B cell (primary cell): ENCODE measurements around the gene ITGB2. TPM values are rescaled to one million over a fixed set of nuclear protein-coding genes. Genes with fewer than 3 reads are reported as not detected.

Experiments
- ATAC-seq: fragments of 200-7000 bp; cut with Tn5 transposase; one replicate; pipeline ENCODE4 v1.10.0; 2021; ENCODE audit warnings: low read depth, mild to moderate bottlenecking, moderate number of reproducible peaks, moderate library complexity
- CTCF ChIA-PET: fragments of 350-600 bp; sonication (Branson Sonifier 250); formaldehyde crosslinking; loops from one replicate; lab custom pipeline; 2021; ENCODE audit warnings: antibody characterized with exemption, inconsistent platforms; lab: Charles Lee
- POLR2A ChIA-PET: fragments of 350-600 bp; sonication (Branson Sonifier 250); formaldehyde crosslinking; loops from one replicate; lab custom pipeline; 2021; ENCODE audit warnings: antibody characterized with exemption; lab: Charles Lee
- DNase-seq: peaks from one replicate; pipeline ENCODE4 v3.0.0; 2013
- H2AFZ ChIP-seq: 2 replicates; pipeline ENCODE4 v1.6.1; 2012; ENCODE audit warnings: mild to moderate bottlenecking, low read depth, low read length; ENCODE audit not compliant: insufficient read depth, poor library complexity, severe bottlenecking
- H3K27ac ChIP-seq, 2 donors: 1 replicate in 1 of 2; 2 replicates in 1 of 2; pipeline ENCODE4 v1.5.1; 2012 to 2013; ENCODE audit warnings: low read length in 2 of 2, mild to moderate bottlenecking in 2 of 2, moderate library complexity in 1 of 2
- H3K27me3 ChIP-seq, 4 experiments: fragments of 200-600 bp in 1 of 4; sonication (generic) in 1 of 4; replicated peaks in 1 of 4; 1 replicate in 2 of 4; 2 replicates in 2 of 4; pipeline versions ENCODE4 v1.6.1 to v1.7.0; 2013 to 2016; ENCODE audit warnings: low read length in 3 of 4, mild to moderate bottlenecking in 2 of 4, mixed read lengths in 1 of 4, moderate library complexity in 1 of 4; ENCODE audit not compliant: insufficient read depth in 4 of 4, control insufficient read depth in 3 of 4; ENCODE audit errors: control extremely low read depth in 1 of 4
- H3K36me3 ChIP-seq, 2 experiments: replicated peaks in 1 of 2; 1 replicate in 1 of 2; 2 replicates in 1 of 2; pipeline versions ENCODE4 v1.6.1 to v1.7.1; 2013; ENCODE audit warnings: low read length in 1 of 2; ENCODE audit not compliant: insufficient read depth in 2 of 2, control insufficient read depth in 1 of 2; ENCODE audit errors: control extremely low read depth in 1 of 2, extremely low read depth in 1 of 2
- H3K4me1 ChIP-seq, 2 donors: fragments of 200-600 bp in 1 of 2; sonication (generic) in 1 of 2; 1 replicate in 1 of 2; 2 replicates in 1 of 2; pipeline versions ENCODE4 v1.5.1 to v1.6.1; 2013 to 2017; ENCODE audit warnings: low read length in 2 of 2; ENCODE audit not compliant: control insufficient read depth in 2 of 2, insufficient read depth in 2 of 2
- H3K4me2 ChIP-seq: replicated peaks from 2 replicates; pipeline ENCODE3; 2012; ENCODE audit warnings: mild to moderate bottlenecking, low read depth, low read length; ENCODE audit not compliant: poor library complexity, severe bottlenecking
- H3K4me3 ChIP-seq, 5 experiments: fragments of 200-600 bp in 1 of 5; sonication (generic) in 1 of 5; 1 replicate in 3 of 5; 2 replicates in 2 of 5; pipeline versions ENCODE4 v1.5.1 to v1.7.0; 2011 to 2016; ENCODE audit warnings: low read length in 4 of 5, mild to moderate bottlenecking in 4 of 5, low read depth in 2 of 5, control low read depth in 1 of 5, moderate library complexity in 1 of 5; ENCODE audit not compliant: insufficient read depth in 1 of 5; ENCODE audit errors: control extremely low read depth in 1 of 5, extremely low read depth in 1 of 5
- H3K79me2 ChIP-seq: fragments of 200-600 bp; sonication (generic); one replicate; pipeline ENCODE4 v1.6.0; 2016; ENCODE audit warnings: low read length; ENCODE audit not compliant: control insufficient read depth, insufficient read depth
- H3K9ac ChIP-seq: fragments of 200-600 bp; sonication (generic); 2 replicates; pipeline ENCODE4 v1.6.1; 2017; ENCODE audit warnings: mild to moderate bottlenecking, low read length, moderate library complexity
- H3K9me3 ChIP-seq, 3 donors: one replicate each; pipeline versions ENCODE4 v1.6.1 to v1.7.1; 2013; ENCODE audit warnings: low read length in 2 of 3; ENCODE audit not compliant: control insufficient read depth in 2 of 3, insufficient read depth in 1 of 3; ENCODE audit errors: control extremely low read depth in 1 of 3
- H4K20me1 ChIP-seq: 2 replicates; pipeline ENCODE4 v1.6.0; 2012; ENCODE audit warnings: mild to moderate bottlenecking, low read length; ENCODE audit not compliant: insufficient read depth, control insufficient read depth, poor library complexity, severe bottlenecking
- H3K27ac Mint-ChIP-seq: one replicate; pipeline ENCODE4 v1.8.0; 2021; ENCODE audit warnings: mixed read lengths
- H3K27me3 Mint-ChIP-seq: one replicate; pipeline ENCODE4 v1.8.0; 2021; ENCODE audit warnings: mixed read lengths
- H3K4me1 Mint-ChIP-seq: one replicate; pipeline ENCODE4 v1.8.0; 2021; ENCODE audit warnings: mixed read lengths
- H3K4me3 Mint-ChIP-seq: one replicate; pipeline ENCODE4 v1.8.0; 2021; ENCODE audit warnings: mixed read lengths
- H3K9me3 Mint-ChIP-seq: one replicate; pipeline ENCODE4 v1.8.0; 2022; ENCODE audit warnings: mixed read lengths; ENCODE audit not compliant: insufficient read depth
- CTCF ChIP-seq: fragments of 200-600 bp; IDR thresholded peaks from one replicate; pipeline ENCODE4 v1.8.0; 2022; ENCODE audit warnings: antibody characterized with exemption, mild to moderate bottlenecking
- EZH2 ChIP-seq: IDR thresholded peaks from 2 replicates; pipeline ENCODE4 v1.6.1; 2012; ENCODE audit warnings: borderline replicate concordance, low read depth, mild to moderate bottlenecking, moderate library complexity, low read length; ENCODE audit not compliant: insufficient read depth, poor library complexity, severe bottlenecking
- WGBS: methylation state at CpG from one replicate; pipeline ENCODE4 v1.1.5; 2013; ENCODE audit warnings: missing lambda C conversion rate; ENCODE audit not compliant: insufficient coverage; 5-methylcytosine and 5-hydroxymethylcytosine counted together
- intact Hi-C: fragments of 100-400 bp; cut with micrococcal nuclease; formaldehyde crosslinking; loops from one replicate; pipeline ENCODE4 v1.10.0; 2022
- polyA plus RNA-seq: library from polyadenylated mRNA; depleted of rRNA; stranded (reverse); fragments of >200 nt; gene quantifications from 2 replicates; pipeline ENCODE4 v1.2.3, GENCODE V29; 2012
- total RNA-seq, 2 donors: library from RNA; stranded (reverse); fragments of 120-200 nt in 1 of 2; gene quantifications; 1 replicate in 1 of 2; 2 replicates in 1 of 2; pipeline versions ENCODE4 v1.2.3 to v1.2.4, GENCODE V29; 2013 to 2022

The ITGB2 gene
- total and polyA plus RNA-seq, 2 donors (not counting 1 experiment from before 2014, with no cell fraction given): 102 to 368 TPM

GRCh38 chr21:44949779-44950198, 29.1 kb upstream of the ITGB2 start:
- no peaks in the 10 kb centered on the region for H3K27me3 ChIP-seq
- peaks cover 17 to 37% of the 10 kb centered on the region in 2 donors for H3K4me1 ChIP-seq
- Mint-ChIP-seq H3K4me1 (peaks cover 27% of the 10 kb centered on the region), H3K4me3 (no peak overlapping the region), H3K9me3 (no peaks in the 10 kb centered on the region), H3K27ac (peak overlapping the region; percentile 50), H3K27me3 (no peaks in the 10 kb centered on the region)
- ATAC-seq: peak; percentile 84
- peaks cover 97% of the 10 kb centered on the region for H3K79me2 ChIP-seq
- no peak overlapping the region for H2AFZ ChIP-seq
- no peaks in the 10 kb centered on the region for H3K9me3 ChIP-seq
- peak; percentile 85 for DNase-seq
- POLR2A ChIA-PET: interaction anchor here (1.2 kb wide), 1 partner anchor 178 kb away, joined by 4 read pairs; no protein-coding TSS in a partner anchor
- H4K20me1 ChIP-seq: peaks cover 92% of the 10 kb centered on the region
- intact Hi-C loops: loop anchor here (1.0 kb wide), 2 partner anchors 179 to 188 kb away; no protein-coding TSS in a partner anchor
- TF ChIP-seq EZH2 (no peak), CTCF (peak; percentile 96)
- CTCF ChIA-PET: interaction anchor here (0.6 to 16.3 kb wide), 35 partner anchors 8 to 955 kb away, joined by 3 to 423 read pairs (median 4); partner anchors contain the start of genes SLX9 and SUMO3
- H3K36me3 ChIP-seq: peaks cover 0 to 25% of the 10 kb centered on the region in 2 experiments
- 17% methylated on average over 9 of the region's 10 CpGs for WGBS
- no peak overlapping the region for H3K4me3 ChIP-seq
- H3K9ac ChIP-seq: no peak overlapping the region
- H3K27ac ChIP-seq: no peak overlapping the region
- H3K4me2 ChIP-seq: peak overlapping the region; percentile 25

- peaks cover 27% of the 10 kb centered on the region for H3K4me1 Mint-ChIP-seq
- peak overlapping the region; percentile 50 for H3K27ac Mint-ChIP-seq
- no peaks in the 10 kb centered on the region for H3K27me3 Mint-ChIP-seq
- Histone ChIP-seq H3K79me2 (peaks cover 98% of the 10 kb centered on the region), H3K4me2 (peak overlapping the region; percentile 25), H4K20me1 (peaks cover 92% of the 10 kb centered on the region), H3K27ac (no peak overlapping the region), H3K9ac (no peak overlapping the region), H3K4me3 (no peak overlapping the region), H3K27me3 (no peaks in the 10 kb centered on the region), H3K9me3 (no peaks in the 10 kb centered on the region), H3K4me1 (peaks cover 17 to 37% of the 10 kb centered on the region in 2 donors), H3K36me3 (peaks cover 0 to 30% of the 10 kb centered on the region in 2 experiments), H2AFZ (no peak overlapping the region)
- CTCF ChIA-PET: interaction anchor here (0.7 to 16.3 kb wide), 31 partner anchors 9 to 457 kb away, joined by 3 to 423 read pairs (median 4); partner anchors contain the start of genes SLX9 and SUMO3
- H3K9me3 Mint-ChIP-seq: no peaks in the 10 kb centered on the region
- TF ChIP-seq EZH2 (no peak), CTCF (no peak)
- ATAC-seq (no peak), DNase-seq (no peak)
- WGBS: 88% methylated on average over 30 of the region's 30 CpGs
- H3K4me3 Mint-ChIP-seq: no peak overlapping the region
- POLR2A ChIA-PET: interaction anchor here (1.2 kb wide), 1 partner anchor 179 kb away, joined by 4 read pairs; no protein-coding TSS in a partner anchor
- intact Hi-C loops: loop anchor here (1.0 kb wide), 2 partner anchors 179 to 188 kb away; no protein-coding TSS in a partner anchor
These were observed 28.6 kb upstream of the ITGB2 start for GRCh38 chr21:44949161-44949778.
